MCF 10A (cell line): ENCODE data around the gene CLK4. TPM values are rescaled to one million over a fixed set of nuclear protein-coding genes. Genes with fewer than 3 reads are reported as not detected.
A peak's percentile ranks its signal among the peaks of the same experiment; 100 is the strongest.

Experiments used
- BruUV-seq: library from RNA; stranded (reverse); fragments of 400-500 nt; replicated peaks from 2 replicates; lab custom pipeline; 2021; lab: Mats Ljungman, UMichigan
- CTCF ChIA-PET: fragments of 300-600 bp; sonication (Branson Sonifier 250); formaldehyde crosslinking; extraction: SDS; loops from one replicate; lab custom pipeline; 2021; ENCODE audit warnings: antibody characterized with exemption, inconsistent platforms; lab: Yijun Ruan, JAX
- POLR2A ChIA-PET: fragments of 300-600, 350-650 bp; sonication (Branson Sonifier 250); formaldehyde crosslinking; extraction: SDS; loops from one replicate; lab custom pipeline; 2020; ENCODE audit warnings: antibody characterized with exemption, inconsistent platforms; lab: Yijun Ruan, JAX
- DNase-seq: peaks from one replicate; pipeline ENCODE4 v3.0.0-alpha.2; 2018; ENCODE audit not compliant: unreplicated experiment
- H3K27ac Mint-ChIP-seq: one replicate; pipeline ENCODE4 v1.8.0; 2022; ENCODE audit warnings: mild to moderate bottlenecking, low read depth, mixed read lengths; ENCODE audit not compliant: unreplicated experiment
- H3K27me3 Mint-ChIP-seq: one replicate; pipeline ENCODE4 v1.8.0; 2022; ENCODE audit warnings: mixed read lengths; ENCODE audit not compliant: insufficient read depth, unreplicated experiment
- H3K36me3 Mint-ChIP-seq: one replicate; pipeline ENCODE4 v1.8.0; 2022; ENCODE audit warnings: mild to moderate bottlenecking, moderate library complexity, mixed read lengths; ENCODE audit not compliant: insufficient read depth, unreplicated experiment
- H3K4me1 Mint-ChIP-seq: one replicate; pipeline ENCODE4 v1.8.0; 2022; ENCODE audit warnings: mixed read lengths; ENCODE audit not compliant: insufficient read depth, unreplicated experiment
- H3K4me3 Mint-ChIP-seq: one replicate; pipeline ENCODE4 v1.8.0; 2022; ENCODE audit warnings: mild to moderate bottlenecking, moderate library complexity, mixed read lengths; ENCODE audit not compliant: unreplicated experiment
- H3K9me3 Mint-ChIP-seq: one replicate; pipeline ENCODE4 v1.8.0; 2022; ENCODE audit warnings: mixed read lengths; ENCODE audit not compliant: unreplicated experiment
- intact Hi-C: fragments of 100-400 bp; cut with micrococcal nuclease; formaldehyde crosslinking; loops from 2 replicates; pipeline ENCODE4 v1.14.1; 2022
- total RNA-seq: library from RNA; stranded (reverse); gene quantifications from 2 replicates; pipeline ENCODE4 v1.2.3, GENCODE V29; 2022
- TF ChIP-seq, protein P1 (sequence below): fragments of 200-600 bp; IDR thresholded peaks from one replicate; pipeline ENCODE4 v1.8.0; 2022; ENCODE audit warnings: antibody characterized with exemption, mild to moderate bottlenecking; ENCODE audit not compliant: unreplicated experiment

CLK4 gene
- total RNA-seq, 1 experiment from 2014 or later = 49.3 TPM

DNA sequence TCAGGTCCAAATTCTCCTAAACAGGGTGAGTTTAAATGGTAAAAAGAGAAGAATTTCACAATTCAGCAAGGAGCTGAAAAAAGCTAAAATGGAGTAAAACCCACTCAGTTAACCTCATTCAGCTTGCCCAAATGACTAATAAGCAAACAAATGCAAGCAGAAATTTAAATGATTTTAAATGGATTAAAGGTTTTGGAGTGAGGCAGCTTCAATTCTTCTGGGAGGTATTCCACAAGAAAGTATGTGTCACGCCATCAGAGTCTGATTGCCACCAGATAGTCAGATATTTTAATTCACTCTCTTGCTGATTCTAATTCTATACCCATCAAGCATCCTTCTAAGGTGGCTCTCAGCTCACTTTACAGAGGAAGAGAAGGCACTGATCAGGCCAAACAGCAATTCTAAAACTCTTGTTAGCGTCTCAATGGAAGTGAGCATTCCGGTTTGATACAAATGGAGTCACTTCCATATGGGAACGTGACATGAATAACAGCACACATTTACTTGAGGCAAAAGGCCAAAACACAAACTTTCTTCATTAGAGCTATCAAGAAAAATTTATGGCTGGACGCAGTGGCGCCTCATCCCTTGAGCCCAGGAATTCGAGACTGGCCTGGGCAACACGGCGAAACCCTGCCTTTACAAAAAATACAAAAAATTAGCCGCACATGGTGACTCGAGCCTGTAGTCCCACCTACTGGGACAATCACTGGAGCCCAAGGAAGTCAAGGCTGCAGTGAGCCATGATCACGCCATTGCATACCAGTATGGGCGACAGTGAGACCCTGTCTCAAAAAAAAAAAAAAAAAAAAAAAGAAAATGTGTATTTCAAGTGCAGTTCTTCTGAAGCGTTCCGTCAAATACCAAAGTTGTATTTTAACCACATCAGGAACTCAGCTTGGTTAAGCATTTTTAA is 2.0 kb downstream of the CLK4 start:
- intact Hi-C loops = loop anchor here (5.0 to 10.0 kb wide), 4 partner anchors 212 to 930 kb away; partner anchors contain the start of genes NHP2 and RUFY1

DNA sequence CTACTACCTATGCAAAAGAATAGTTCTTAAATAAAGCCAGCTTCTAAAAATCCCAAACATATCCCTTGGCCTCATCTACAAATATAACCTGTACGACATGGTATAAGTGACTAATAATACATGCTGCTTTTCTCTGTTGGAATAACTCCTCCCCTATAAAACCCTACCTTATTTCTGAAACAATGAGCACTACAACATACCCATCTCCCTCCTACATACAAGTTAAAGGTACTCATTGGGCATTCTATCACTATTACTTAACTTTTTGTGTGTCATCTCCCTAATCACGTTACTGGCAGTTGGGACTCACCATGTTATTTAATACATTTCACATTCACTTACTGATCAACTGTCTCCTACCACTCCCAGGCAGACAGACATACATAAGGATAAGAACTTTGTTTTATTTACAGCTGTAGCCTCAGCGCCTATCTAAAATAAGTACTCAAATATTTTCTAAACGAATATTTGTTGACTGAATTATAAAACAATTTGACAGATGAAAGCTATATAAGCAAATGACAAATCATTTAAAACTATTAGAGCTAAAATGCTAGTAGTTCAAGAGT is 4.1 kb downstream of the CLK4 start:
- H3K27ac Mint-ChIP-seq = no peak overlapping the region
- no peaks in the 10 kb centered on the region for H3K9me3 Mint-ChIP-seq
- H3K36me3 Mint-ChIP-seq = peaks cover 61% of the 10 kb centered on the region
- ChIA-PET POLR2A (interaction anchor here (1.4 to 6.4 kb wide), 8 partner anchors 9 to 203 kb away, joined by 5 to 79 read pairs (median 34); partner anchors contain the start of gene ZNF354A), CTCF (interaction anchor here (0.6 to 1.4 kb wide), 7 partner anchors 10 to 352 kb away, joined by 3 to 7 read pairs (median 3); no protein-coding TSS in a partner anchor)
- no peaks in the 10 kb centered on the region for H3K27me3 Mint-ChIP-seq
- H3K4me1 Mint-ChIP-seq = peaks cover 23% of the 10 kb centered on the region
- no peak overlapping the region for H3K4me3 Mint-ChIP-seq
- TF ChIP-seq, protein P1, sequence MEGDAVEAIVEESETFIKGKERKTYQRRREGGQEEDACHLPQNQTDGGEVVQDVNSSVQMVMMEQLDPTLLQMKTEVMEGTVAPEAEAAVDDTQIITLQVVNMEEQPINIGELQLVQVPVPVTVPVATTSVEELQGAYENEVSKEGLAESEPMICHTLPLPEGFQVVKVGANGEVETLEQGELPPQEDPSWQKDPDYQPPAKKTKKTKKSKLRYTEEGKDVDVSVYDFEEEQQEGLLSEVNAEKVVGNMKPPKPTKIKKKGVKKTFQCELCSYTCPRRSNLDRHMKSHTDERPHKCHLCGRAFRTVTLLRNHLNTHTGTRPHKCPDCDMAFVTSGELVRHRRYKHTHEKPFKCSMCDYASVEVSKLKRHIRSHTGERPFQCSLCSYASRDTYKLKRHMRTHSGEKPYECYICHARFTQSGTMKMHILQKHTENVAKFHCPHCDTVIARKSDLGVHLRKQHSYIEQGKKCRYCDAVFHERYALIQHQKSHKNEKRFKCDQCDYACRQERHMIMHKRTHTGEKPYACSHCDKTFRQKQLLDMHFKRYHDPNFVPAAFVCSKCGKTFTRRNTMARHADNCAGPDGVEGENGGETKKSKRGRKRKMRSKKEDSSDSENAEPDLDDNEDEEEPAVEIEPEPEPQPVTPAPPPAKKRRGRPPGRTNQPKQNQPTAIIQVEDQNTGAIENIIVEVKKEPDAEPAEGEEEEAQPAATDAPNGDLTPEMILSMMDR = no peak
- BruUV-seq = no TSS peak
- intact Hi-C loops = loop anchor here (10.0 kb wide), 2 partner anchors 872 to 932 kb away; partner anchors contain the start of gene RUFY1
- DNase-seq = no peak

More for the DNA sequence above, 2.0 kb downstream of the CLK4 start:
- TF ChIP-seq, protein P1 = no peak
- Mint-ChIP-seq H3K27me3 (no peaks in the 10 kb centered on the region), H3K36me3 (peaks cover 40% of the 10 kb centered on the region), H3K4me1 (peaks cover 23% of the 10 kb centered on the region), H3K4me3 (peak overlapping the region; percentile 88), H3K27ac (peak overlapping the region; percentile 100), H3K9me3 (no peaks in the 10 kb centered on the region)
- ChIA-PET POLR2A (interaction anchor here (0.6 to 6.4 kb wide), 33 partner anchors 12 to 934 kb away, joined by 3 to 79 read pairs (median 5); partner anchors contain the start of genes ZNF354A and ZNF354B), CTCF (interaction anchor here (0.6 to 2.6 kb wide), 16 partner anchors 15 to 1185 kb away, joined by 3 to 9 read pairs (median 4); partner anchors contain the start of gene ZNF354A)
- BruUV-seq = no TSS peak
- peak; percentile 31 for DNase-seq

DNA sequence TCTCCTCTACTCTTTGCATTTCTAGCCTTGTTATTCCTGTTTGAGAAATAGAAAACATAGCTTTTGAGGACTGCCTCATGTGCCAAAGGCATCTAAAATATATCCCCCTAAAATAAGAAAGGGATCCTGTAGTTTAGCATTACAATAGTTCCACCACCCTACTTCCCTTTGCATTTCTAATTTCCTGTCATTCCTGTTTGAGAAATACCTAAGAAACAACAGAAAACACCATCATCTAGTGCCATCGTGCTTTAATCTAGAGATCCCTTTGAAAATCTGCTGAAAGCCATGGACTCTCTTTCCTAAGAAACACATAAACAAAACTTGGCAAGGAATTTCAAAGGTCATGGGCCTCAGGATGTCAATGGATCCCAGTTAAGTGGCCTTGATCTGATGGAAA is 7.5 kb downstream of the CLK4 start:
- H3K27me3 Mint-ChIP-seq = no peaks in the 10 kb centered on the region
- H3K27ac Mint-ChIP-seq = peak overlapping the region; percentile 10
- intact Hi-C loops = no loop called here
- H3K4me3 Mint-ChIP-seq = no peak overlapping the region
- ChIA-PET CTCF (interaction anchor here (0.6 to 1.2 kb wide), 2 partner anchors 9 to 544 kb away, joined by 3 read pairs; no protein-coding TSS in a partner anchor), POLR2A (interaction anchor here (0.7 to 3.5 kb wide), 3 partner anchors 11 to 111 kb away, joined by 3 to 12 read pairs (median 5); partner anchors contain the start of gene ZNF354A)
- no peak for DNase-seq
- TF ChIP-seq, protein P1 = no peak
- H3K36me3 Mint-ChIP-seq = peaks cover 88% of the 10 kb centered on the region
- H3K9me3 Mint-ChIP-seq = no peaks in the 10 kb centered on the region
- peaks cover 20% of the 10 kb centered on the region for H3K4me1 Mint-ChIP-seq
- no TSS peak for BruUV-seq
